Measurements from ENCODE around the gene EIF3D.

EIF3D gene

DNA sequence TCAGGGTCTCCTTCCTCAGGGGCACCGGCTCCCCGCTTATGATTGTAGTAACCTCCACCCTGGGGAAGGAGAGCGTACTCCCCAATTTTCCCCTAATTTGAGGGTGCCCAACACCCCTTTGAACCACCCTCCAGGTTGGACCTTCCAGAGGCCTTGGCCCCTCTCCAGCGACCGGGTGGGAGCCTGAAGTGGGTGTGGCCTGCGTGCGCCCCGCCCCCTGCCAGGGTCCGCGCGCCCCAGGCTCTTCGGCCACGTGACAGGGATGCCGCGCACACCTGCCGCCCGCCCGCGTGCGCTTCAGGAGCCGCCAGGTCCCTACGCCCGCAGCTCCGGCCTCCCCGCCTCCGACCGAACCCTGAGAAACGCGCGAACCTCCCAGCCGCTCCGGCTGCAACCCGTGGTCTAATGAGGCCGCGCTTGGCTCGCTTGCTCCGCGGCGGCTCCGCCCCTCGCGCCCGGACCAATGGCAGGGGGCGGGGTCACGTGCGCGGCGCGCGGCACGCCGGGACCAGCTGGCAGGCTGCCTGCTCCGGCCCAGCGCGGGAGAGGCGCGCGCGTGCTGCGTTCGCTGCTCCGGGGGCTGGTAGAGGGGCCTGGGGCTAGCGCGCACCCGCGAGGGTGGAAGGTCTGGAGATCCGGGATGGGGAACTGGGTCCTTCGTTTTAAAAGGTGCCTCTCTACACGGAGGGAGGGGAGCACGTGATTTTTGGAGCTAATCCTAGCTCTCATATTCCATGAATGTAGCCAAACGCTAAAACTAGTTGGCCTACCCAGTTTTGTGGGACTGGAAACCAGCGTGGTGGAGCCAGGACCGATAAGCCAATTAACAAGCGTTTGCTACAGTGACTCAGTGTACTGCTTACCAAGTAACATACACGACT, 22.1 kb downstream of the EIF3D start, which contains the start of gene FOXRED2:
TSS of gene FOXRED2 (minus strand) at position 404 of the 881 bp plus-strand sequence. CDS start 618 bp downstream, outside the sequence.
- Histone ChIP-seq H3K4me3 (ENCODE audit: extremely low read depth, insufficient read depth, low read length, poor library complexity, severe bottlenecking) (peak within 1 kb of the TSS; percentile 37), H3K9me3 (ENCODE audit: control insufficient read depth, low read length) (no peaks in the 10 kb centered on the region), H3K36me3 (ENCODE audit: control insufficient read depth, insufficient read depth, low read length) (peaks cover 17% of the 10 kb centered on the region), H3K4me1 (ENCODE audit: control insufficient read depth, insufficient read depth, low read length, poor library complexity, severe bottlenecking) (no peaks in the 10 kb centered on the region), H3K27ac (ENCODE audit: low read depth, low read length, severe bottlenecking) (no peak within 1 kb of the TSS)
- 12 to 13% methylated on average over 51 to 70 of the region's 75 CpGs for WGBS, 2 experiments (ENCODE audit: insufficient coverage in 2 of 2)

DNA sequence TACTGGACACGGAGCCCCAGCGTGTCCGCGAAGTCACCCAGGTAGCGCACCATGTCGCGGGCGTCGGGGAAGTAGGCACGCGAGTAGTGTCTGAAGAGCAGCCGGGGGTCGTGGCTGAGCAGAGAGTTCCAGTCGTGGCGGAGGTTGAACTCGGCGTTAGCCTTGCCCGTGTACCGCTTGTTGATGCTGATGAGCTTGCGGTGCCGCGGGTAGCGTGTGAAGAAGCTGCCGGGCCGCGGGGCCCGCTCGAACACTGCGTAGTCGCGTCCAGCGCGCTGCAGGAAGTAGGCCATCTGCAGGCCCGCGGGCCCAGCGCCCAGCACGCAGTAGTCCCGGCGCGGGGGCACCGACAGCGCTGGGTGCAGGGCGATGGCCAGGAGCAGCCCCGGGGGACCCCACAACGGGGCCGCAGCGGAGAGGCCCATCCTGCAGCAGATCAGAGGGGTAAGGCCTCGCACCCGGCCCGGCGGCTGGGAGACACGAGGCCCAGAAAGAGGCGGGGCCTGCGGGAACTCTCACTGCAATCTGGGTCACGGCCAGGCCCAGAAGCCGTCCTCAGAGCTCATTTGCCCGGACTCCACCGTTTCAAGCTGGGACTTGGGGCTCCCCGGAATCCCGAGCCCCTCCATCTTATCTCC, 22.8 kb downstream of the EIF3D start:
- Histone ChIP-seq H3K36me3 (ENCODE audit: control insufficient read depth, insufficient read depth, low read length) (peaks cover 10% of the 10 kb centered on the region), H3K27ac (ENCODE audit: low read depth, low read length, severe bottlenecking) (no peak overlapping the region)
- 96 to 97% methylated on average over 58 to 60 of the region's 60 CpGs for whole genome bisulfite sequencing, 2 experiments (ENCODE audit: insufficient coverage in 2 of 2)

DNA sequence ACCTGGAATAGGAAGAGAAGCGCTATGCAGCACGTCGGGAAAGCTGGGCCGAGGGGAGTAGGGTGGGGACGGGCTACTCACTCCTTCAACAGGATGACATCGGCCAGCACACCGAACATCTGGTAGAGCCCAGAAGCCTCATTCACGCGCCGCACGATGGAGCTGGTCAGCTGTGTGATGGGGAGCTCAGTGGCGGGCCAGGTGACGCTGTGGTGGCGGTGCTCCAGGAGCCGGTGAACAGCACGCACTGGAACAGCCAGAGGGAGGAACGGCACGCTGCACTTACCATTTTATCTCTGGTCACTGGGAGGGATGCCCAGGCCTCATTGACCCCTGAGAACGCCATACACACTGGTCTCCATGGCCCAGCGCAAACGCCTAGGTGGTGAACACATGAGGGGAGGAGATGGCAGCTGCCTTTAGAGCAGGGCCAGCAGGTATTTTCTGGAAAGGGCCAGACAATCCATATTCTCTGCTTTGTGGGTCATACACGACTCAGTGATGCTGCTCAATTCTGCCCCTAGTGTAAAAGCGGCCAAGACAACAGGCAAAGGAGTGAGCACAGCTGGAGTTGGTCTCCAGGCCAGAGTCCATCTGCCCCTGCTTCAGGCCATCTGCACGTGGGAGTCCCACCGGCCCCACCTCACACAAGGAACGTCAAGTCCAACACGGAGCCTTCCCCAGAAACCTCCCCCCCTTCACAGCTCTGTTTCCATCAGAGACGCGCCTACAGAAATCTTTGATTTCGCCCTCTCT, 30.9 kb downstream of the EIF3D start:
- H3K4me3 ChIP-seq (ENCODE audit: extremely low read depth, insufficient read depth, low read length, poor library complexity, severe bottlenecking), result no peak overlapping the region
- WGBS, 2 experiments (ENCODE audit: insufficient coverage in 2 of 2), result 90 to 94% methylated on average over 23 to 27 of the region's 30 CpGs
- H3K9me3 ChIP-seq (ENCODE audit: control insufficient read depth, low read length), result no peaks in the 10 kb centered on the region

More for the DNA sequence above, 22.8 kb downstream of the EIF3D start:
- no peaks in the 10 kb centered on the region for H3K9me3 ChIP-seq (ENCODE audit: control insufficient read depth, low read length)
- peak overlapping the region; percentile 37 for H3K4me3 ChIP-seq (ENCODE audit: extremely low read depth, insufficient read depth, low read length, poor library complexity, severe bottlenecking)
- no peaks in the 10 kb centered on the region for H3K4me1 ChIP-seq (ENCODE audit: control insufficient read depth, insufficient read depth, low read length, poor library complexity, severe bottlenecking)

DNA sequence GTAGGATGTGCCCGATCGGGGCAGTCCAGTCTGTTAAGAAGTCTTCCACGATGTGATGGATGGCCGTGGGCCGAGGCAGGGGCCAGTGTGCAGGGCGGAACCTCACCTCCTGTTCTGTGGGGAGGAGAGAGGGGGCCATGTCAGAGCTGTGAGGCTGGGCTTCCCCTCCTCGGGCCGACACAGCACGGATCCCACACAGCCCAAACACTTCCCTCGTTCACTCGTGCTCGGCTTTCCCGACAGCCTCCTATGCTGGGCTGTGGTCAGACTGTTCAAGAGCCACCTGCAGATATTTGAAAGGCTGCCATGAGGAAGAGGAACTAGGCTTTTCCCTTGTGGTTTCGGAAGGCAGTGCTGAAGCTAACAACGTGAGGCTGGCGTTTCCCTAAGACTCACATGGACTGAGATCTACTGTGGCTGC, 35.3 kb downstream of the EIF3D start:
- Histone ChIP-seq H3K9me3 (ENCODE audit: control insufficient read depth, low read length) (no peaks in the 10 kb centered on the region), H3K27ac (ENCODE audit: low read depth, low read length, severe bottlenecking) (no peak overlapping the region), H3K4me1 (ENCODE audit: control insufficient read depth, insufficient read depth, low read length, poor library complexity, severe bottlenecking) (no peaks in the 10 kb centered on the region), H3K4me3 (ENCODE audit: extremely low read depth, insufficient read depth, low read length, poor library complexity, severe bottlenecking) (no peak overlapping the region), H3K36me3 (ENCODE audit: control insufficient read depth, insufficient read depth, low read length) (peaks cover 21% of the 10 kb centered on the region)
- WGBS, 2 experiments (ENCODE audit: insufficient coverage in 2 of 2), result 95 to 96% methylated on average over 13 to 14 of the region's 16 CpGs

More for the DNA sequence above, 30.9 kb downstream of the EIF3D start:
- H3K36me3 ChIP-seq (ENCODE audit: control insufficient read depth, insufficient read depth, low read length), result peaks cover 10% of the 10 kb centered on the region
- H3K4me1 ChIP-seq (ENCODE audit: control insufficient read depth, insufficient read depth, low read length, poor library complexity, severe bottlenecking), result no peaks in the 10 kb centered on the region
- no peak overlapping the region for H3K27ac ChIP-seq (ENCODE audit: low read depth, low read length, severe bottlenecking)

DNA sequence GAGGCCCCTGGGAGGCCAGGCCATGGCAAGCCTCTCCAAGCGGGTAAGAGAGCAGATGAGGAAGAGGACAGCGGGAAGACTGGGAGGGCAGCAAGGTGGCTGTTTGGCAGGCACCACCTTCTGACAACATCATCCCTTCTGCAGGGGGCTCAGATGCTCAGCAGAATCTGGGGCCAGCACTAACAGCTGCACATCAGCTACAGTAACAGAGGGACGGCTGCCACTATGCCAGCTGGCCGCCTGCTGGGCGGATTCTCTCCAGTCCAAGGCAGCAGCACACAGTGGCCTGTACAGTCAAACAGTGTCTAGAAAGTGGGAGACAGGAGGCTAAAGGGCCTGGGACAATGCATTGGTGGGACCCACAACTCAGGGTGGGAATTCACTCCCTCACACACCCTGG, 36.9 kb downstream of the EIF3D start:
- WGBS, 2 experiments (ENCODE audit: insufficient coverage in 2 of 2), result 96 to 100% methylated on average over 5 of the region's 5 CpGs
- Histone ChIP-seq H3K36me3 (ENCODE audit: control insufficient read depth, insufficient read depth, low read length) (peaks cover 21% of the 10 kb centered on the region), H3K4me3 (ENCODE audit: extremely low read depth, insufficient read depth, low read length, poor library complexity, severe bottlenecking) (no peak overlapping the region), H3K9me3 (ENCODE audit: control insufficient read depth, low read length) (peaks cover 4% of the 10 kb centered on the region), H3K4me1 (ENCODE audit: control insufficient read depth, insufficient read depth, low read length, poor library complexity, severe bottlenecking) (no peaks in the 10 kb centered on the region), H3K27ac (ENCODE audit: low read depth, low read length, severe bottlenecking) (no peak overlapping the region)

DNA sequence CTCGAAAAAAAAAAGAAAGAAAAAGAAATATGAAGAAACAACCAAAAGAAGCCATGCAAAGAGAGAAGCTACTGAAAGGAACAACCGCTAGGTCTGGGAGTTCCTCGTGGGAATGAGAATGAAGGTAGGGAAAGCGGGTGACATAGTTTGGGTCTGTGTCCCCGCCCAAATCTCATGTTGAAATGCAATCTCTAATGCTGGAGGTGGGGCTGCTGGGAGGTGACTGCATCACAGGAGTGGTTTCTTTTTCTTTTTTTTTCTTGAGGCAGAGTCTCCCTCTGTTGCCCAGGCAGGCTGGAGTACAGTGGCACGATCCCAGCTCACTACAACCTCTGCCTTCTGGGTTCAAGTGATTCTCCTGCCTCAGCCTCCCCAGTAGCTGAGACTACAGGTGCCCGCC, 37.8 kb downstream of the EIF3D start:
- Histone ChIP-seq H3K4me1 (ENCODE audit: control insufficient read depth, insufficient read depth, low read length, poor library complexity, severe bottlenecking) (no peaks in the 10 kb centered on the region), H3K36me3 (ENCODE audit: control insufficient read depth, insufficient read depth, low read length) (peaks cover 21% of the 10 kb centered on the region), H3K9me3 (ENCODE audit: control insufficient read depth, low read length) (peaks cover 9% of the 10 kb centered on the region), H3K4me3 (ENCODE audit: extremely low read depth, insufficient read depth, low read length, poor library complexity, severe bottlenecking) (no peak overlapping the region), H3K27ac (ENCODE audit: low read depth, low read length, severe bottlenecking) (no peak overlapping the region)
- WGBS, 2 experiments (ENCODE audit: insufficient coverage in 2 of 2), result 81 to 94% methylated on average over 4 to 5 of the region's 7 CpGs

DNA sequence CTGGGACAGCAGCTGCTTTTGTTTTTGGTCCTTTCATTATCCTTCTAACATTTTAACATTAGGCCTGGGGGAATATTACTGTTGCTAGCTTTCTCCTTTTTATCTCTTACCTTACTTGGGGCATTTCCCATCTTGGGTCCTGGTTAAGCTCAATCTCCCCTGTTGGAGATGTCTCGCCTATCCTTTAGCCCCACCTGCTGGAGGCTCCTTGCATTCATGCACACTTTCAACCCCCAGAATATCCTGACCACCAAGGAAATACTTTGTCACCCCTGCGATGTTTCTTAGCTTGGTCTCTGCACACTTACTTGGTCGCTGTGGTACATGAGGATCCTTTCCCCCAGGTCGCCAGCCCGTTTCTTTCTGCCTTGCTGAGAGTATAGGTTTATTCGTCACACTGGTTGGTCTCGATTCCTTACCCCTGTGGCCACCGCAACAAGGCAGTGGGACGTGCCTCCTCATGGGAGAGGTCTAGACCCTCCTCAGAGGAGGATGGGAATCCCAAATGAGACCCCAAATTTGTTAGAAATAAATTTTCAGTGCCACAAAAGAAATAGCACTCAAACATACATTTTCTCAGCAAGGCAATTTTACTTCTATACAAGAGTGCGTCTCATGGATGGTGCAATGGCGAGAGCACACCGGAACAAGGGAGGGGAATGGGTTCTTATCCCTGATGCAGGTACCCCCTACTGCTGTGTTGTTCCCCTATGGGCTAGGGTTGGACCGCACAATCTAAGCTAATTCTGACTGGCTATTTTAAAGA, 42.2 kb downstream of the EIF3D start:
- H3K4me3 ChIP-seq (ENCODE audit: extremely low read depth, insufficient read depth, low read length, poor library complexity, severe bottlenecking), result no peak overlapping the region
- no peak overlapping the region for H3K27ac ChIP-seq (ENCODE audit: low read depth, low read length, severe bottlenecking)
- H3K9me3 ChIP-seq (ENCODE audit: control insufficient read depth, low read length), result peaks cover 9% of the 10 kb centered on the region
- peaks cover 14% of the 10 kb centered on the region for H3K36me3 ChIP-seq (ENCODE audit: control insufficient read depth, insufficient read depth, low read length)
- no peaks in the 10 kb centered on the region for H3K4me1 ChIP-seq (ENCODE audit: control insufficient read depth, insufficient read depth, low read length, poor library complexity, severe bottlenecking)
- WGBS, 2 experiments (ENCODE audit: insufficient coverage in 2 of 2), result 85 to 91% methylated on average over 10 to 11 of the region's 13 CpGs

DNA sequence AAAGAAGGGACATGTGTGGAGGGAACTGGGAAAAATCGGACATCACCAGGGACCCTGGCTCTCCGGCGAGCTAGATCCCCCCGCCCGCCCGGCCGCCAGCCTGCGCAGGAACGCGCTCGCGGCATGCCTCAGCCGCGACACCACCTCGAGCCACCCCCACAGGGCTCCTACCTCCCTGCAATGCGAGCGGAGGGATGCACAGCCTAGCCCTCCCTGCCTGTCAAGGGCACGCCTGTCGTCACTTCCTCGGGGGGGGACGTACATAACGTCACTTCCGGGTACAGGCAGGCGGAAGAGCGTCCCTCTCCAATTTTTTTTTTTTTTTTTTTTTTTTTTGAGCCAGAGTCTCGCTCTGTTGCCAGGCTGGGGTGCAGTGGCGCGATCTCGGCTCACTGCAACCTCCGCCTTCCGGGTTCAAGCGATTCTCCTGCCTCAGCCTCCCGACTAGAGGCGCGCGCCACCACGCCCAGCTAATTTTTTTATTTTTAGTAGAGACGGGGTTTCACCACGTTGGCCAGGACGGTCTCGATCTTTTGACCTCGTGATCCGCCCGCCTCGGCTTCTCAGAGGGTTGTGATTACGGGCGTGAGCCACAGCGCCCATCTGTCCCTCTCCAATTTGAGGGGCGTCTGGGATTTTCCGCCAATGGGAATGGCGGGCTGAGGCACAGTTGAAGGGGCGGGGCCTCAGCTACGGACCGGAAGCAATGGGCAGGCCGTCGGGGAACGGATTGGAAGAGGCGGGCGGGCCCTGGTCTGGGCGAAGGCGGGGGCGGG, 47.4 kb downstream of the EIF3D start, which contains the start of gene TXN2:
TSS of gene TXN2 (minus strand) at position 248 of the 776 bp plus-strand sequence. CDS start 803 bp downstream, outside the sequence.
- H3K4me1 ChIP-seq (ENCODE audit: control insufficient read depth, insufficient read depth, low read length, poor library complexity, severe bottlenecking), result peaks cover 5% of the 10 kb centered on the region
- peak within 1 kb of the TSS; percentile 62 for H3K4me3 ChIP-seq (ENCODE audit: extremely low read depth, insufficient read depth, low read length, poor library complexity, severe bottlenecking)
- peaks cover 30% of the 10 kb centered on the region for H3K36me3 ChIP-seq (ENCODE audit: control insufficient read depth, insufficient read depth, low read length)
- WGBS, 2 experiments (ENCODE audit: insufficient coverage in 2 of 2), result 1 to 2% methylated on average over 28 to 29 of the region's 62 CpGs
- H3K27ac ChIP-seq (ENCODE audit: low read depth, low read length, severe bottlenecking), result peak within 1 kb of the TSS; percentile 97
- H3K9me3 ChIP-seq (ENCODE audit: control insufficient read depth, low read length), result no peaks in the 10 kb centered on the region

DNA sequence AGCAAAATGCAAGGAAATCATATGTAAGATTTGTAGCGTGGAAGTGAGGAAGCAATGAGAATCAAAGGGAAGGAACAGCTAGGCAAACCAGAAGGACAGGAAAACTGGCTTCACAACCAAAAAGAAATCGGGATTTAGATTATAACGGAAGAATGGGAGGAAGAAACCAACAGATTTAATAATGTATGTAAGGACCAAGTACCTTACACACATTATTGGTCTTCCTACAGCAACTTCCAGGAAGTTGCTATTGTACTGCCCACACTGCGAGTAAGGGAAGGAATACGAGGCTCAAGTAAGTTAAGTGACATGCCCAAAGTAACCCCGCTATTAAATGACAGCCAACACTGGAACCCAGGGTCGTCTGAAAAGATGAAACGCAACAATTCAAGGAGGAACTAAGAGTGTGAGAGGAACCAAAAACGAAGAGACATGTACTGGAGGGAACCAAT, 48.0 kb downstream of the EIF3D start:
- H3K4me3 ChIP-seq (ENCODE audit: extremely low read depth, insufficient read depth, low read length, poor library complexity, severe bottlenecking), result peak overlapping the region; percentile 62
- 23 to 39% methylated on average over 6 to 7 of the region's 9 CpGs for WGBS, 2 experiments (ENCODE audit: insufficient coverage in 2 of 2)
- H3K4me1 ChIP-seq (ENCODE audit: control insufficient read depth, insufficient read depth, low read length, poor library complexity, severe bottlenecking), result peaks cover 5% of the 10 kb centered on the region
- peak overlapping the region; percentile 97 for H3K27ac ChIP-seq (ENCODE audit: low read depth, low read length, severe bottlenecking)
- H3K9me3 ChIP-seq (ENCODE audit: control insufficient read depth, low read length), result no peaks in the 10 kb centered on the region
- peaks cover 36% of the 10 kb centered on the region for H3K36me3 ChIP-seq (ENCODE audit: control insufficient read depth, insufficient read depth, low read length)
